GM13976 (cell line): ENCODE data around the gene GRK5.

Experiments
- DNase-seq: peaks from one replicate; pipeline ENCODE4 v3.0.0; 2012; ENCODE audit warnings: low spot score
- CTCF ChIP-seq: IDR thresholded peaks from 2 replicates; pipeline ENCODE4 v1.5.1; 2012; ENCODE audit warnings: borderline replicate concordance, mild to moderate bottlenecking; ENCODE audit not compliant: insufficient read depth; ENCODE audit errors: extremely low read depth, missing control alignments, control extremely low read depth
- in situ Hi-C: fragments of 300-500 bp; cut with MboI; formaldehyde crosslinking; loops from one replicate; pipeline ENCODE4 v1.12.0; 2022; ENCODE audit warnings: low sequenced_read_pairs, mixed read lengths, inconsistent platforms; ENCODE audit not compliant: unreplicated experiment

GRK5 gene

GRCh38 chr10:119425881-119426170, 218.5 kb downstream of the GRK5 start:
- no peak for TF ChIP-seq CTCF
- in situ Hi-C loops = loop anchor here (25.0 kb wide), 1 partner anchor 864 kb away; no protein-coding TSS in a partner anchor
- DNase-seq = no peak

DNA sequence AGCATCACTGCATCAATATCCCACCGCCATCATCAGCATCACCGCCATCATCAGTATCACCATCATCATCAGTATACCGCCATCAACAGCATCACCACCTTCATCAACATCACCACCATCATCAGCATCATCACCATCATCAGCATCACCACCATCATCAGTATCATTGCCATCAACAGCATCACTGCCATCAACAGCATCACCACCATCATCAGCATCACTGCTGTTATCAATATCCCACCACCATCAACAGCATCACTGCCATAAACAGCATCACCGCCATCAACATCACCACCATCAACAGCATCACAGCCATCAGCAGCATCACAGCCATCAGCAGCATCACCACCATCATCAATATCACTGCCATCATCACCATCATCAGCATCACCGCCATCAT, 219.3 kb downstream of the GRK5 start:
- DNase-seq = no peak
- TF ChIP-seq CTCF = no peak
- in situ Hi-C loops = loop anchor here (25.0 kb wide), 1 partner anchor 864 kb away; no protein-coding TSS in a partner anchor

- in situ Hi-C loops = loop anchor here (25.0 kb wide), 1 partner anchor 865 kb away; no protein-coding TSS in a partner anchor
- DNase-seq = no peak
- no peak for TF ChIP-seq CTCF
These were observed 220.0 kb downstream of the GRK5 start for GRCh38 chr10:119427263-119427864.

GRCh38 chr10:119428789-119429188, 221.4 kb downstream of the GRK5 start:
- in situ Hi-C loops = loop anchor here (25.0 kb wide), 1 partner anchor 866 kb away; no protein-coding TSS in a partner anchor
- no peak for TF ChIP-seq CTCF
- DNase-seq = no peak

DNA sequence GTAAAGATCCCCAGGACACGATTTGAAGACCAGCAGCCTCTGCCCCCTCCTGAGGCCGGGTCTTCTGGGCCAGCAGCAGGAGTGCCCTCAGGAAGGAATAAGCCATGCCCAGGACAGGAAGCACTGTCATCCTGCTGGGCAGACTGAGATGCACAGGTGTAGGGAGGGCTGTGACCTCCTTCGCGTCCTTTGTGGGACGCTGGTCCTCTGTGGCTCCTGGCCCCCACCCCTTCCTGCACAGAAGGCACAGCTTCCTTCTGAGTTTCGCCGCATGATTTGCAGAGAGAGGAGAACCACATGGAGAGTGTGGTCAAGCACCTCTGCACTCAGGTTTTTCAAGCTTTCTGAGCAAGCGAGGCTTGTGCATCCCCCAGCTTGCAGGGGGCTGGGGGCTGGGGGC, 222.4 kb downstream of the GRK5 start:
- in situ Hi-C loops = loop anchor here (25.0 kb wide), 1 partner anchor 867 kb away; no protein-coding TSS in a partner anchor
- no peak for DNase-seq
- TF ChIP-seq CTCF = no peak

GRCh38 chr10:119431034-119431772, 223.8 kb downstream of the GRK5 start:
- in situ Hi-C loops = loop anchor here (25.0 kb wide), 1 partner anchor 869 kb away; no protein-coding TSS in a partner anchor
- DNase-seq = no peak

More at GRCh38 chr10:119431034-119431772, 223.8 kb downstream of the GRK5 start:
- no peak for TF ChIP-seq CTCF
